Frontal cortex (tissue), 4 donors: ENCODE data around the gene TNN. TPM values are rescaled to one million over a fixed set of nuclear protein-coding genes. Genes with fewer than 3 reads are reported as not detected.
"Not testable (repeated sequence)": the region's sequence is repeated elsewhere in the genome, so short reads cannot be mapped to it uniquely, and the experiment has no call there.

Source experiments
- DNase-seq, 2 donors: peaks; one replicate each; pipeline ENCODE4 v3.0.0; 2012; ENCODE audit warnings: low spot score in 2 of 2
- FAIRE-seq: peaks from 2 replicates; lab custom pipeline; 2012; peaks lifted over from hg19 to GRCh38; lab: Jason Lieb, UNC
- total RNA-seq: library from RNA; depleted of rRNA; stranded (reverse); fragments of >200 nt; gene quantifications from one replicate; pipeline ENCODE4 v1.2.3, GENCODE V29; 2014
- donor health status: control.
- donor health status: control.
- donor health status: control.

Gene TNN
- total RNA-seq, 1 donor from 2014 or later = 0.82 TPM

- no peak for FAIRE-seq
- no peak for DNase-seq
These were observed 3.8 kb downstream of the TNN start for GRCh38 chr1:175071276-175071943.

GRCh38 chr1:175072099-175072951 is 4.7 kb downstream of the TNN start:
- FAIRE-seq (no peak), DNase-seq (peak in 1 of 2 donors; percentile 56)

DNA sequence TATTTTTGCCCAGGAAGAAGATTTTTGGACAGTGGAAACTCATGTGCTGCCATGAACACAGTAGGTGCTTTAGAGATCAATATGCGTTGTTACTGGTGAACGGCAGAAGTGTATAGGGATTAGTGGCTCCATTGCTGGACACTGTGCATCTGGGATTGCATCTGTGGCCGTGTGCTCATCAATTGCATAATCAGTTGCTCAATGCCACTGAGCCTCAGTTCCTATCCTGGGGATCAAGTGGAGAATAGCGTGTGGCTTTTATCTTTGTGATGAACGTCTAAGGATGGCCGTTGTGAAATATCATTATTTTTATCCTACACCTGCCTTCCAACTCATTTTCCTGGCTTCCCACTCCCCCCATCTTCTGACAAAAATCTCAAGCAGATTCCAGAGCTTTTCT is 5.4 kb downstream of the TNN start:
- DNase-seq = no peak
- FAIRE-seq = no peak

DNA sequence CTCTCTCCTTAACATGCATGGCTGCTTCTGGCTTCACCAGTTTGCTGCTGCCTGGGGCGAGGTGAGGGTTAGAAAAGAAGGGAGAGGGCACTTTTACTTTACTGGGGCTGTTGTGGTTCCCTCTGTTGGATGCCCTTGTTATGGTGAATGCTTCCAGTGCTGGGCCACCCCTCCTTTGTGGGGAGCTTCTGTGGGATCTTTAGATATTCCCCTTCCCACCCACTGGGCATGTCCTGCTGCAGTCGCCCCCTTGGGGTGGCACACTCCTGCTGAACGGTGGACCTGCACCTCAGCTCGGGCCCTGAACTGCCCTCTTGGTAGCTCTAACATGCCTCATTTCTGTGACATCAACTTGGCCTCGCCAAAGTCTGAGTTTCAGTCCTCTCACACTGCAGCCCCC is 6.0 kb downstream of the TNN start:
- no peak for FAIRE-seq
- no peak for DNase-seq

- DNase-seq = no peak
These were observed 8.2 kb downstream of the TNN start for GRCh38 chr1:175075572-175076568.

DNA sequence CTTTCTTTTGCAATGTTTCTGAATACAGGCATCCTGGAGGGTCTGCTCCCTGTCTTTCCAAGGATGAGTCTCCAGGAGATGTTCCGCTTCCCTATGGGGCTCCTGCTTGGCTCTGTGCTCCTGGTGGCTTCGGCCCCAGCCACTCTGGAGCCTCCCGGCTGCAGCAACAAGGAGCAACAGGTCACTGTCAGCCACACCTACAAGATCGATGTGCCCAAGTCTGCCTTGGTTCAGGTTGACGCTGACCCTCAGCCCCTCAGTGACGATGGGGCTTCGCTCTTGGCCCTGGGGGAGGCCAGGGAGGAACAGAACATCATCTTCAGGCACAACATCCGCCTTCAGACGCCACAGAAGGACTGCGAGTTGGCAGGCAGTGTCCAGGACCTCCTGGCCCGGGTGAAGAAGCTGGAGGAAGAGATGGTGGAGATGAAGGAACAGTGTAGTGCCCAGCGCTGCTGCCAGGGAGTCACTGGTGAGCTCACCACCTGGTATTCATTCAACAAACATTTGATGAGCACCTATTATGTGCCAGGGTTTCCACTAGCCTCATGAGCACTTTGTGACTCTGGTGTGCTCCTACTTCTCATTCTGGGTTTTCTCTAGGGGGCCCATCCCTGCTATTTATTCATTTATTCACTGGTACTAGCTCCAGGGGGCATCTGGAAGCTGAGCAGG is 9.9 kb downstream of the TNN start:
- DNase-seq (no peak), FAIRE-seq (no peak)

More at GRCh38 chr1:175075572-175076568, 8.2 kb downstream of the TNN start:
- FAIRE-seq = no peak

GRCh38 chr1:175078629-175079028 is 11.0 kb downstream of the TNN start:
- FAIRE-seq (no peak), DNase-seq (no peak)

- FAIRE-seq = no peak
- DNase-seq = no peak
These were observed 11.7 kb downstream of the TNN start for GRCh38 chr1:175079338-175079737.

DNA sequence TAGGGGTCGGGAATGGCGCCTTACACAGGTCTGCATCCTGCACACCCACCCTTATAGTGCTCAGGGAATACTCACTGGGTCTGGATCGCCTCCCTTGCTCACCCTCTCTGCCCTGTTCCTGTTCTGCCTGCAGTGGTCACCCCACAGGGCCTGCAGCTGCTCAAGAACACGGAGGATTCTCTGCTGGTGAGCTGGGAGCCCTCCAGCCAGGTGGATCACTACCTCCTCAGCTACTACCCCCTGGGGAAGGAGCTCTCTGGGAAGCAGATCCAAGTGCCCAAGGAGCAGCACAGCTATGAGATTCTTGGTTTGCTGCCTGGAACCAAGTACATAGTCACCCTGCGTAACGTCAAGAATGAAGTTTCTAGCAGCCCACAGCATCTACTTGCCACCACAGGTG is 12.4 kb downstream of the TNN start:
- DNase-seq (no peak), FAIRE-seq (no peak)

DNA sequence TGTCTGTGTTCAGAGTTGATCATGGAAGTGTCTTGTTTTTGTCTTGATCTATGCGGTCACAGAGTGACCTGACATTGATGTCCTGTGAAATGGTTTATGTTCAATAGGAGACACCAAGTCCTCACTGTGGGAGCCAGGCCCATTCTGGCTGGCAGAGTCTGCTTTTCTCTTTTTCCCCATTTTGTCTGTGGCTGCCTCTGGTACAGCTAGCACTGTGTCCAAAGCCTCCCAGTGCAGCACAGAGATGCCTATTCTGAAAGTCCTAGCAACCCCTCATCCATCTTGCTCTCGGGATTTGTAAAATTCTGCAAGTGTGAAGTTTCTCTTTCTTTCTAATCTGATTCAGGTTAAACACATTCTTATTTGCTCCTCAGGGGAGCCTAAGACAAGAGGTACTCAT is 14.3 kb downstream of the TNN start:
- FAIRE-seq (no peak), DNase-seq (no peak)

GRCh38 chr1:175088525-175088951 is 20.9 kb downstream of the TNN start:
- DNase-seq (no peak), FAIRE-seq (no peak)

DNA sequence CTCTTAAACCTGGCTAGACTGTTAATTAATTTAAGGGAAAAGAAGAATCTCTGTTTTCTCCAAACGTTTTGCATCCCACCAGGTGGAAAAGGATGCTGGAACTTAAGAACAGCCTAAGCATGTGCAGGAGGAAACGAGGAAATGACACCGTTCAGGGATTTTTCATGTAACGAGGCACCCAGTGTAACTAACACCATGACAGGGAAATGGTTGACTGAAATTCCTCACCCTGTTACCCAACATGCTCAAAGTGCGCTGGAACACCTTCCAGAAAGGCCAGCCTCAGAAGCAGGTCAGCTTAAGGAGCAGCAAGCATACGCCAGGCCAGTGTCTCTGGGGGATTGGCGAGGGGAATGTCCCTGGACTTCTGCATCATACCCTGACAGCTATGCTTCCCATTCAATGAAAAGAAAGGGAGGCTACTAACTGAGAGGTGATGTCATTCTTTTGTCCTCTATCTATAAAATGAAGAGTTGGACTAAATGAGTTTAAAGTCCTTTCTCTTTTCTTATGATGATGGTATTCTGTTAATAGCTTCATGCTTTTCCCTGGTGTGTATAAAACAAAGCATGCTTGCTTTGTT is 21.6 kb downstream of the TNN start:
- FAIRE-seq = no peak

DNA sequence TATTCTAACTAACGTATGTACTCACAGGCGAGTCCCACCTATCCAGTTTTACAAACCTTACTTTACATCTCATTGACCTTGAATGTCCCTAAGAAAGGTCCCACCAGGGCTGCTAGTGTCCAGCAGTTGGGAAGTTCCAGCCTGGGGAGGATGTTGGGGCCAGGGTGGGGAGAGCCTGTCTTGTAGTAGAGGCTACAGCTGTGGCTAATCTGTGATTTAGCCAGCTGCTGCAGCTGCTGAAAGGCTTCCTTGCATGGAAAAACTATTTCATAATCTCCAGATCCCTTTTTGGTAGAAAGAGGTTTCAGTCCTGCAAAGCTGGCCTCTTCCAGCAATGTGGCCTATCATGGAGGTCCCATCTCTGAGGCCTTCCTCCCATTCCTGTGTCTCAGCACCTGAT is 23.1 kb downstream of the TNN start:
- DNase-seq (no peak), FAIRE-seq (no peak)

More for the DNA sequence above, 21.6 kb downstream of the TNN start:
- no peak for DNase-seq

- no peak for FAIRE-seq
- no peak for DNase-seq
These were observed 27.0 kb downstream of the TNN start for GRCh38 chr1:175094626-175095025.

DNA sequence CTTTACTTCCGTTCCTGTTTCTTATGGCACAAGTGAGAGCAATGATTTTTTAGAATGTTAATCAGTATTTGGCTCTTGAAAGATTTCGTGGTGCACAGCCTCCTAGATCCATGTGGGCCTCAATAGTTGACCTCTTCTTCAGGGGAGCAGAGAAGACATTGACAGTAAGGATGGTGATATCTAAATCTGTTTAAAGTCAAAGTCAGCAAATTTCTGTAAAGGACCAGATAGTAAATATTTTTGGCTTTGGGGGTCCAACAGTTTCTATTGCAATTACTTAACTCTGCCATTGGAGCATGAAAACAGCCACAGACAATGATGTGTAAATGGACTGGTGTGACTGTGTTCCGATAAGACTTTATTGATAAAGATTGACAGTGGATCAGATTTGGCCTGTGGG is 27.4 kb downstream of the TNN start:
- DNase-seq (no peak), FAIRE-seq (no peak)

GRCh38 chr1:175095978-175096607 is 28.5 kb downstream of the TNN start:
- FAIRE-seq = no peak

DNA sequence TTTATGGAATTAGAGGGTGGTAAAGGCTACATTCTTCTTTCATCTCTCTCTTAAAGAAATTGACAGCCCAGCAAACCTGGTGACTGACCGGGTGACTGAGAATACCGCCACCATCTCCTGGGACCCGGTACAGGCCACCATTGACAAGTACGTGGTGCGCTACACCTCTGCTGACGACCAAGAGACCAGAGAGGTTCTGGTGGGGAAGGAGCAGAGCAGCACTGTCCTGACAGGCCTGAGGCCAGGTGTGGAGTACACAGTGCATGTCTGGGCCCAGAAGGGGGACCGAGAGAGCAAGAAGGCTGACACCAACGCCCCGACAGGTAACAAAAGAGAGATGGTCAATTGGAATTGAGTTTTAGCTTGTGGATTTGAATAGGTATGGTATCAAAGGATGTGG is 29.7 kb downstream of the TNN start:
- DNase-seq = no peak
- FAIRE-seq = no peak

More at GRCh38 chr1:175095978-175096607, 28.5 kb downstream of the TNN start:
- DNase-seq = no peak

GRCh38 chr1:175099916-175100315 is 32.3 kb downstream of the TNN start:
- DNase-seq = no peak
- FAIRE-seq = no peak

DNA sequence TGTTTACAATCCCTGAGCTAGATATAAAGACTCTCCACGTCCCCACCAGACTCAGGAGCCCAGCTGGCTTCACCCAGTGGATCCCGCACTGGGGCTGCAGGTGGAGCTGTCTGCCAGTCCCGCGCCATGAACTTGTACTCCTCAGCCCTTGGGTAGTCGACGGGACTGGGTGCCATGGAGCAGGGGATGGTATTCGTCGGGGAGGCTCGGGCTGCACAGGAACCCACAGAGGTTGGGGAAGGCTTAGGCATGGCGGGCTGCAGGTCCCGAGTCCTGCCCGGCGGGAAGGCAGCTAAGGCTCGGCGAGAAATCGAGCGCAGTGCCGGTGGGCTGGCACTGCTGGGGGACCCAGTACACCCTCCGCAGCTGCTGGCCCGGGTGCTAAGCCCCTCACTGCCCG is 34.5 kb downstream of the TNN start:
- not testable (repeated sequence) for DNase-seq, FAIRE-seq
